GM21528 (cell line): ENCODE results near the gene UGT1A8.

Experiments
- ATAC-seq: cut with Tn5 transposase; IDR thresholded peaks from one replicate; pipeline ENCODE4 v1.9.1; 2021; ENCODE audit warnings: mild to moderate bottlenecking, moderate library complexity; ENCODE audit not compliant: unreplicated experiment, low FRiP score

The UGT1A8 gene

GRCh38 chr2:233794128-233794658, 176.8 kb downstream of the UGT1A8 start:
- ATAC-seq, result no peak

DNA sequence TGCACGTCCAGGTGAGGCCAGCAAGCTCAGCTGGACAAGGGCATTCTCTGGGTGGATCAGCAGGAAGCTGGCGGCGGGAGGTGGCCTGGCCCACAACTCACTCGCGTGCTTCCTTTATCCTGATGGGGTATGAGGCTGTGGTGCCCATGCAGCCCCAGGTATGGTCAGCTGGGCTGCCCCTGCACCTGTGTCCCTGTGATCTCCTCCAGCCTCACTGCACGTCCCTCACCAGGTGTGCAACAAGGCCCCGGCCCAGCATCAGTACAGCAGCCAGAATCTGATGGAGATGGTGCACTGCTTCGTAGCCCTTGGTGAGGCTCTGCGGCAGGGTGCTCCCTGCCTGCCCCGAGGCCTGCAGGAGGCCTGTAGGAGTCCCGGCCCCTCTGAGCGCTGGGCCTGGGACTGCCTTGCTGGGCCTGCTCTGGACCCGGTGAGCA, 178.3 kb downstream of the UGT1A8 start:
- ATAC-seq, result no peak

DNA sequence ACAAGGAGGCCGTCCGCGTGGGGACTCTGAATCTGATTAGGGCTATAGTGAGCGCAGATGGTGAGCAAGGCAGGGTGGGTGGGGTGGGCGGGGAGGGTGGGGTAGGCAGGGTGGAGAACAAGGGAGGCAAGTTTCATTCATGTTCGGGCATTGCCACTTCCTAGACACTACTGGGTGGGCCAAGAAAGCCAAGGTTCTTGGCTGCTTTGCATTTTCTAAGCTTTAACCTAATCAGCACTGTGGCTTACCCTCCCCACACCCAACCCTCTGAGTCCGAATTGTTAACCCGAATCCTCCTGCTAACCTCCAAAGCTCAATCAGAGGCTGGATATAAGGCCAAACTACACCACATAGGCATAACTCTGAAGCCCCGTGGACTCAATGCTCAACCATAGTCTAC, 178.8 kb downstream of the UGT1A8 start:
- no peak for ATAC-seq

- ATAC-seq, result no peak
Measured at GRCh38 chr2:233798335-233799086, 181.1 kb downstream of the UGT1A8 start.

DNA sequence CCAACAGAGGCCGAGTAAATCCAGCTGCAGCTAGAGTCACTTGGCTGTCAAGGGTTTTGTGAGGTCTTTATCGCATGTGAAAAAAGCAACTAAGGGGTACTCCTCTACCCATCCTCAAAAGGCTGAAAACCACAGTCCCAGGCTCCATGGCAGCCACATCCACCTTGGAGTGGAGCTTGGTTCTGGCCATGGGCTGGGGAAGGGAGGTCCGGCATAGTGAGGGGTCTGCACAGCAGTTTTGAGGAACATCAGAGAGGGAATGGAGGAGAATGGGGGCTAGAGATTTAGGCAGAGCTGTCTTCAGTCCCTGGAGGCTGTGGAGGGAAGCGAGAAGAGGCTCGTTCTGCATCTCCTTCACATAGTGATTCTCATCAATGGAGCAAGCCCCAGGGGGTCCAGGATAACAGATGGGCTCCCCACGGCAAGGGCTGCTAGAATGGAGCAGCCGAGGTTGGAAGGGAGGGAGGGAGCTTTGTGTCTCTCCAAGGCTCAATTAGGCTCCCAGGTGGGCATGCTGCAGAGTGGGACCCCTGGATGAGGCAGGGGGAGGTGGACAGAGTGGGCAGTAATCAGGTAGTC, 181.7 kb downstream of the UGT1A8 start:
- ATAC-seq, result no peak

- ATAC-seq, result no peak
Measured at GRCh38 chr2:233799716-233800115, 182.3 kb downstream of the UGT1A8 start.

DNA sequence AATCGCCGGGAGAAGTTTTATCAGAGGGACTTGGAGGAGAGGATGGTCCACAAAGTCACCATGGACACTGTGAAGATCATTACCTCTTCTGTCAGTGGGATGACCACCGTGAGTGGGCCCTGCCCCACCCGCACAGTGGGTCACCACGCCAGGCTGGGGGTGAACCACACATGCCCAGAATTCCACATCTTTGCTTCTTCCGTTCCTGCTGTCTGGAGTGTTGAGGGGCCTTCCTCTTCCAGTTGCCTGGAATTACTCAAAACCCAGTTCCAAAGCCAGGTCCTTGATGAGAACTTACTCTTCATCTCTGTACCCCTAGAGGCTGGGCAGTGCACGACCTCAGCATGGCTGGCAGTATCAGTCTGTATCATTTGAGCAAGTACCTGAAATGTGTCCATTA, 182.8 kb downstream of the UGT1A8 start:
- no peak for ATAC-seq

DNA sequence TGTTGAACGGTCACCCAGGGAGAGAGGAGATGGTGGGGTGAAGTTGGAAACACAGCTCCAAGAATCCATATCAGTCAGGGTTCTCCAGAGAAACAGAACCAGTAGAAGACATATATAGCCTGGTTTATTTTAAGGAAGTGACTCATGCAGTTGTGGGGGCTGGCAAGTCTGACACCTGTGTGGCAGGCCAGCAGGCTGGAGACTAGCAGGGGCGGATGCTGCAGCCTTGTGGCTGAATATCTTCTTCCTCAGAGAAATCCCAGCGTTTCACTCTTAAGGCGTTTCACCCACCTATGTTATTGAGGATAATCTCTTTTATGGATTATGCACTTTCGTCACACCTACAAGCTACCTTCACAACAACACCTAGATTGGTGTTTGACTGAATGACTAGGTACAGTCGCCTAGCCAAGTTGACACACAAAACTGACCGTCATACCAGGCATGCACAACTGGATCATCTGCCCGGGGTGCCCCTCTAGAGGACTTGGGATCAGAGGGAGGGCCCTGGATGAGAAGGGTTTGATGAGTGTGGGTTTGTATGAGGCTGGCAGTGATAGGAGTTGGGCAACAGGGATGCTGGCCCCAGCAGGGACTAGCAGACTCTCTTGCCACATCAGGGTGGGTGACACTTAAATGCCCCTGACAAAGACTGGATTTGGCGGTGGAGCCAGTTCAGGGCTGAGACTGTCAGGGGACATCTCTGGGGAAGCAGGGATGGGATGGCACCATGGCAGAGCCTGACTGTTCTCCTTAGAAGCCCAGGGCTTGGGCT, 184.1 kb downstream of the UGT1A8 start:
- no peak for ATAC-seq

GRCh38 chr2:233802132-233802815, 184.8 kb downstream of the UGT1A8 start:
- ATAC-seq, result no peak

DNA sequence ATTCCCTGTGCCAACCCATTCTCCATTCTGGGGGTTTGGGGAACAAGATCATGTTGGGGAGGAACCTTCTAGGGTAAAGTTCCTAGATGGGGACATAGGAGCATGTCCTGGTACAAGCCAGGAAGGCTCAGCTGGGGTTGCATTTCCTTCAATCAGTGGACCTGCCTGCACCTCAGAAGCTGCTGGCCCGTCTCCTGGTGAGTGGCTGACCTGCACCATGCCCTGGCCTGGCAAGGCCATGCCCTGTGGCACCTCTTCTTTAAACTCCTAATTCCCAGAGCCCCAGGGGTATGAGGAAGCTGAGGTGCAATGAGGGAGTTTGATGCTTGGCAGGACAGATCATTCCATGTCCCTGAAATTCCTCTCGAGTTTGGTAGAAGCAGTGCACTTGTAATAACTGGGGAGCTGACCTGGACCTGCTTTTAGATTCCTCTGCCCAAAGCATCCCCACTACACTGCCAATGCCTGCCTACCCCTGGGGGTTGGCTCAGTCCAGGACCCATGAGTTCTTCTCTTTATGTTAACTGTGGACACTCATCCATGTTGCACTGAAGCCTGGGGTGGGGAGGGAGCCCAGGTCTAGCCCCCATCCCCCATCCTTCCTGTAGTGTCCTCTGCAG, 186.0 kb downstream of the UGT1A8 start:
- no peak for ATAC-seq

- no peak for ATAC-seq
Measured at GRCh38 chr2:233803994-233804393, 186.6 kb downstream of the UGT1A8 start.

- ATAC-seq, result no peak
Measured at GRCh38 chr2:233807215-233807865, 189.9 kb downstream of the UGT1A8 start.

DNA sequence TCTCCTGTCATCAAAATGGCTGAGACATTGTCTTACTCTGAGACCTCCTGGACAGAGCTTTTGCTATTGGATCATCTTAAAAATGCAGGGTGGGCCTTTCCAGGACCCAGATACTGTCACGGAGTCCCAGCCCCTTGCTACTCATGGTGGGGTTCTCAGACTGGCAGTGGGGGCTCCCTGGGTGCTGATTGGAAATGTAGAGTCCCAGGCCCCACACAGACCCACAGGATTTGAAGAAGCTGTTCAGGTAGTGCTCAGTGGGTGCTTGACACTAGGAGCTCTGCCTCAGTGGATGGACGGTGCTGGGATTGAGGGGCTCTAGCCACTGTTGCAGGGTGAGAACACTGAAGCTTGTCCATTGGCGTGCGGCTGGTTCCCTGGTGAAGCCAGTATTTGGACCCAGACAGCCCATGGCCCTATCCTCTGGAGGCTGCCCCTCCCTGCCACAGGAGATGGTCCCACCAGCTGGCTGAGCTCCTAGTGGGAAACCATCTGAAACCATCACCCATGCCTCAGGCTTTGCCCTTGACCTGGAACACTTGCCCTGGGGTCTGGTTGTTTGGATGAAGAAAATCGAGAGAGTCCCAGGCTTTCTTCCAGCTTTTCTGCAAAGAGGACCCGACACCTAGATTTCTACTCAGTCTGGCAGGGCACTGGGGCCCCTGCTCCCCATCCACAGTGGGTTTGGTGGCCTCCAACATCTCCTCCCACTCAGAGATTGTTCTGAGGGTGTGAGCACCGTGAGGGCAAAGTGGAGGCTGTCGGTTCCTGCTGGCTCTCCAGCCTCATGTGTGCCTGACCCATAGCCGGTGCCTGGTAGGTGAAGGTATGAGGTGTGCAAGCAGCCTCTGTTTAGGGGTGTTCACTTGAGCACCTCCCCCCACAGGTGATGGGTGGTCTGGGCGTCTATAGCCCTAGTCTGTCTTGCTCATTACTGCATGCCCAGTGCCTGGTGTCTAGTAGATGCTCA, 190.8 kb downstream of the UGT1A8 start:
- ATAC-seq, result no peak

DNA sequence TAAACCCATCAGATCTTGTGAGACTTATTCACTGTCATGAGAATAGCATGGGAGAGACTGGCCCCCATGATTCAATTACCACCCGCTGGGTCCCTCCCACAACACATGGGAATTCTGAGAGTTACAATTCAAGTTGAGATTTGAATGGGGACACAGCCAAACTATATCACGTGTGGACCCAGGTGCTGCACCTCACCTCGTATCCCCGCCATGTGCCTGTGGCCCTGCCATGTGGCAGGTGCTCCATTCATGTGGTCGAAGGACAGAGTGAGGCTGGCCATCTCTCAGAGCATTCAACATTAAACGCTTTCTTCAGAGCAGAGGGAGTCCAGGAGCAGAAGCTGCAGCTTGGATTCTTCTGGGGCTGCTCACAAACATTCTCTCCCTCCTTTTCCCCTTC, 193.0 kb downstream of the UGT1A8 start:
- no peak for ATAC-seq

DNA sequence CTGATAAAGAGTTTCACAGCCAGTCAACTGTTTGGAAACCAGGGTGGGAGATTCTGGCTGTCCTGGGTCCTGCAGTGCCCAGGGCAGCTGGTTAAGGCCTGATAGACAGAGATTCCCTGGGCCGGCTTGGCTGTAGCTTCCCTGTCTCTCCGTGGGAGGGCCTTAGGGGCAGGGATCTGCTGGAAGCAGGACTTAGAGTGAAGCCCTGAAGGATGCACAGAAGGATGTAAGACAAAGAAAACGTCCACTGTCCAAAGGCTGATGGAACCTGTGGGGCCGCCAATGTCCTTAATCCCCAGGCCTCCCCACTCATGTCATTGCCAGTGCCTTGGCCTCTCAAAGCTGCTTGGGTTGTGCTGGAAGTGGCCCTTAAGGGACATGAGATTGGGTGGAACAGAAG, 193.7 kb downstream of the UGT1A8 start:
- ATAC-seq, result no peak

DNA sequence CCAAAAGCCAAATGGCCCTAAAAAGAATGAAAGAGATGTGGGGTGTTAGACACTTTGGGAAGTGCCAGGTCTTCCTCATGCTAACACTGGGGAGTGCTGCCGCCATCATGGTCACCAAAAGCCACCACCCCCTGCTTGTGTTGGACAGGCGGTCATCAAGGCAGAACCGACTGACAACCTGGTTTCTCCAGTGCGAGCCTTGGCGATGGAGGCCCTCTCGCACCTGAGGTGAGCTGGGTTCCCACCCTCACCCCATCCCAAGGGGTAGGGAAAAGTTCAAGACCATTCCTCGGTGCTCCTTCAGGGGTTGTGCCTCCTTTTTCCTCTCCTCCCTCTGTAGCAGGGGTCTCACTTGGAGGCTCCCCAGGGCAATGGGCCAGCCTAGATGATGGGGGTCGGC, 194.3 kb downstream of the UGT1A8 start:
- no peak for ATAC-seq

- no peak for ATAC-seq
Measured at GRCh38 chr2:233813236-233814055, 196.0 kb downstream of the UGT1A8 start.
